GM18867 (cell line): Measurements from ENCODE around the gene CACTIN.
"Not testable (repeated sequence)": the region's sequence is repeated elsewhere in the genome, so short reads cannot be mapped to it uniquely, and the experiment has no call there.

Source experiments
- ATAC-seq: cut with Tn5 transposase; IDR thresholded peaks from one replicate; pipeline ENCODE4 v1.9.1; 2021; ENCODE audit warnings: mild to moderate bottlenecking, moderate library complexity; ENCODE audit not compliant: unreplicated experiment

Gene CACTIN

DNA sequence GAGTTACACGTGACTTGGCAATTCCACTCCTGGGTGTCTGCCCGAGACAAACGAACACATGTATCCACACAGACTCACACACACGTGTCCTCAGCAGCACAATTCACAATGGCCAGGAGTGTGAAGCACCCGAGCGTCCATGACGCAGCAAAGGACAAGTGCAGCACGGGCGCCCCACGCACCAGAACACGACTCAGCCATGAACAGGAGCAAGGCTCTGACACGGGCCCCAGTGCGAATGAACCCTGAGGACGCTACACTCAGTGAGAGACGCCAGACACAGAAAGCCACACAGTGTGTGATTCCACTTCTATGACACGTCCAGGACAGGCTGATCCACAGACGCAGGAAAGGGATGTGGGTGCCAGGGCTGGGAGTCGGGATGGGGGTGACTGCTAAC is 37.2 kb upstream of the CACTIN start:
- no peak for ATAC-seq

DNA sequence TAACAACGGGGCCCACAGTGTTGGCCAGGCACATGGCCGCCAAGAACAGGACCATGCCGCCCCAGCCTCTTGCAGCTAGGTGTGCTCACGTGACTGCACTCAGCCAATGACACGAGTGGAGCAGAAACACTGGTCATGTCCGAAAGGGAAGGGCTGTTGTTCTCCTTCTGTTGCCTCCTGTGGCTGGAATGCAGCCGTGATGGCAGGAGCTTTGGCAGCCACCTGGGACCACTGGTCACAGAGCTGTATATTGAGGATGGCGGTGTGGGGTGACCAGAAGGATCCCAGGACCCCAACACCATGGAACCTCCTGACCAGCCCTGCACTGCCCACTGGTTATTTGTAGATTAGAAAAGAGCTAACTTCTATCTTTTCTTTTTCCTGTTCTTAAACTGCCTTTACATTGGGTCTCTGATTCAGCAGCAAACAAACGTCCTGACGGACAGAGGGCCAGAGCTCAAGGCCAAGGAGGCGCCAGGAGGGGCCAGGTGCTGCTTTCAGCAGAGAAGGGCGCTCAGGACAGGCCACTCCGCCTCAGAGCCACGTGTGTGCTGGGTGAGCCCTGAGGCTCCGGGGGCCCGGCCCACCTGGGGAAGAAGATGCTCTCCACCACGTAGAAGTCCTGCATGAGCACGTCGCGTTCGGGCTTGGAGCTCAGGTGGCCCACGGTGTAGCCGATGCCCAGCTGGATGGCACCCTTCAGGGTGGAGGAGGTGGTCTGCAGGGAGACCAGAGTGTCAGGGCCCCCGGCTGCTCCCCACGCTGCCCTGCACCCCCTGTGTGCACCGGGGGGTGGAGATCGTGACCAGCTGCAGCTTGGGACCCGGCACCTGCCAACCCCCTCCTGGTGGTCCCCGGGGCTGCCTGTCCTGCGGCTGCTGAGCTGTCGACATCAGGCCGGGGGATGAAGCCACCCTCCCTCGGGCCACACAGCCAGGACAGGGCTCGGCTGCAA is 35.0 kb upstream of the CACTIN start:
- ATAC-seq: no peak

DNA sequence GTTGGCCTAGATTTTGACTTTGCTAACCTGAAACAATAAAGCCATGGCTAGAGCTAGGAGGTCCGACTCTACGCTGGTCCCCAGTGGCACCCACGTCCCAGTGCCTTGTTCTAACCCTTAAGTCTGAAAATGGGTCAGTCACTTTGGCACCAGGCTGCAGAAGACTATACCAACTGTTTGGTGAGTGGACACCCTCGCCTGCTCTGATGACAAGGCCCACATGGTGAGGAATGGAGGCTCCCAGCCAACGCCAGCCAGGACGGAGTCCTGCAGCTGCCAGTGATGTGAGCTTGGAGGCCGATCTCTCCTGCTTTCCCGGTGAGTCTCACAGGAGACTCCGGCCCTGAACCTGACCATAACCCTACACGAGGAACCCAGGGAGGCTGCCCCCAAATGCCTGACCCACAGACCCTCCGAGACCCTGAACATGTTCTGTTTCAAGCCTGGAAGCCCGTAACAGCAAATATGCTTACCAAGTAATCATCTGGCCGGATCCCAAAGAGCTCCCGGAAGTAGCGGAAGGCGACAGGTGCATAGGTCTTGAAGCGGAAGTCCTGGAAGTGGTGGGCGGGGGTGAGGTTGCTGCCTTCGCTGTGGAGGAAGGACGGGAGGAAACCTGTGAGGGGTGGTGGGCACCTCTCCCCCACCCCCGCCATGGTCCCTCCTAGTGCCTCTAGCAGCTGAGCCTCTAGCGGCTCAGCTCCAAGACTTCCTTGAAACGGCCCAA is 34.1 kb upstream of the CACTIN start:
- no peak for ATAC-seq

DNA sequence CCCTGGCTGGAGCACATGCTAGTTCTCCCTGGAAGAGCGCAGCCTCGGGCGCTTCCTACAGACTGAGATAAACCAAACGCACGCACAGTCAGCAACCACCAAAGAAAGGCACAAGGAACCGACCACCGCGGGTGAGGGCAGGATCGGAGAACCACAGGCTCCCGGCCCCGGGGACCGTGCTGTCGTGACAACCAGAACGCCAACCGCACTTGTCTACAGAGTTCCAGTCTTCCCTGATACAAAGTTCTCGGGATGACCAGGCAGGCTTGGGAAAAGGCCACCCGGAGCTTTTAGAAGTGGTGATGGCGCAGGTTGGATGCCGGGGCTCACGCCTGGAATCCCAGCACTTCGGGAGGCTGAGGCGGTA is 33.1 kb upstream of the CACTIN start:
- ATAC-seq: no peak

DNA sequence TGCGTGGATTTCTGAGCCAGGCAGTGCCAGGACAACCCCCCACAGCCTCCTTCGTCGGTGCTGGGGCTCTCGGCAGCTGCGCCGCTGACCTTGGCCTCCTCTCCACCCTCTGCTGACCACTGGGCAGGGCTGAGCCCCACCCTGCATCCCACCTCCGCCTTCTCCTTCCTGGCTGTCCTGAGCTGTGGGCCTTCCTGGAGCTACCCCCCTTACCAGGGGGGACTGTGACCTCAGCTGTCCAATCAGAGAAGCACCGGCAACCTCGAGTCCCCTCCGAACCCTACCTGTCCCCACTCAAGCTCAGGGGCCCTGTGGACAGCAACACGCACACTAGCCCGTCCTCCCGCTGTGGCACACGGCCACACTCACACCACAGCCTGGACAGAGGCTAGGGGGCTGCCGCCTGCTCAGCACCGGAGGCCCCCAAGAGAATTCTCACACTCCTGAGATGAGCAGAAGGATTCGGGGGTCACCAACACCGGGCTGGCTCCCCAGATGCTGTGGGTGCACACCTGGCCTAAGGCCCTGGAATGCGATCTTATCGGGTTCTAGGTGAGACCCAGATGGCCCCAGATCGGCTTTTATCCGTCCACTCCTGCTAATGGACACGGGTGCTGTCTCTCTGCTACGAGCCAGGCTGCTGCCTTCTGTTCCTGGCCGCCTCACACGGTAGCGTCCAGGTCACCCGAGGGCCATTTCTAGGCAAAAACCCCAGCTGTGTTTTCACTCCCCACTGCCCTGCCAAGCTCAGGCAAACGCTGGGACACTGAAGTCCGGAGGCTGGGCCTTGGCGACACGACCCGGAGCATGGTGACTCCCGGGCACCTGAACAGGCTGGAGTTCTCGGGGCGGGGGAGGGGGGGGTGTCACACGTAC is 32.5 kb upstream of the CACTIN start:
- ATAC-seq: no peak

DNA sequence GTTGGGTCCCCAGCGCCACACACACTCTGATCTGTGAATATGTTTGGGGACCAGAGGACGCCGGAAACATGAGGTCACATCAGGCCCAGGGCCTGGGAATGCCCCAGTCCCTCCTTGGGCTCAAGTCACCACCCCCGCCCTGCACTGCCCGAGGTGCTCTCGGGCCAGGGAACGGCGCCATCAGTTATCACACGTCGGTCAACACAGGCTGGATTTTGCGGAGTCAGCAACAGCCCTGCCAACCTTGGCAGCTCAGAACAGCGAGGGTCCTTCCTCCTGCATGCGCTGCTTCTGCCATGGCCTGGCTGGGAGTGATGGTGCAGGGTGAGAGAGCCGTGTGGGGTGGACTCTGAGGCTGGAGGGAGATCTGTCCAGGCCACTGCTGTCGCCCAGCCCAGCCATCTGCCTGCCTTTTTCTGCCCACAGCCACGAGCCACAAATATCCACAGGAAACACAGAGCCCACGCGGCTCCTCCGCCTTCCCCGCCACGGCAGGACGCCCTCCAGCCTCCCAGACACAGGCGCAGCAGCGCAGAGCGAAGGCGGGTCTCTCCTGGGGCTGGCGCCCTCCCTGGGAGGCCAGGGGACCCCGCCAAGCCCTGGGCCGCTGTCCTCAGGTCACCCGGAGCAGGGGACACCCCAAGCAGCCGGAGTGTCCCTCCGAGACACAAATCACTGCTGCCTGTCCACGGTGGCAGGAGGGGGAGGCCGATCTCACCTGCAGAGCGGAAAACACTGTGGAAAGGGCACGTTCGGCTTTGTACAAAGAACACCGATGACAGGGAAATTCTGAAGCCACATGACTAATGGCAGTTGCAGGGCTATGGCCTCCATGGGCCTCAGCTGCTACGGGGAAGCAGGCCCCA is 31.6 kb upstream of the CACTIN start:
- ATAC-seq: no peak

DNA sequence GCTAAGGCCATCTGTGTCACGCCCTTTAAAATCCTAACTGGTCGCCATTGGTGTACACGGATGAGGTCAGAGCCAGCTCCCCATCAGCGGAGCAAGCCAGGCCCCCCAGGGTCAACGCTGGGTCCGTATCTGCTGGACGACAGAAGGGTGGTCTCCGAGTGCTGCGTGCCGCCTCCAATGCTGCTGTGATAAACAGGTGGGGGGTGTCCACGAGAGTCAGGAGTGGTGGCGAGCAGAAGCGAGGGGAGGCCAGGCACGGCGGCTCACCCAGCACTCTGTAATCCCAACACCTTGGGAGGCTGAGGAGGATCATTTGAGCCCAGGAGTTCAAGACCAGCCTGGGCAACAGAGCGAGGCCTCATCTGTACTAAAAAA is 30.8 kb upstream of the CACTIN start:
- no peak for ATAC-seq

DNA sequence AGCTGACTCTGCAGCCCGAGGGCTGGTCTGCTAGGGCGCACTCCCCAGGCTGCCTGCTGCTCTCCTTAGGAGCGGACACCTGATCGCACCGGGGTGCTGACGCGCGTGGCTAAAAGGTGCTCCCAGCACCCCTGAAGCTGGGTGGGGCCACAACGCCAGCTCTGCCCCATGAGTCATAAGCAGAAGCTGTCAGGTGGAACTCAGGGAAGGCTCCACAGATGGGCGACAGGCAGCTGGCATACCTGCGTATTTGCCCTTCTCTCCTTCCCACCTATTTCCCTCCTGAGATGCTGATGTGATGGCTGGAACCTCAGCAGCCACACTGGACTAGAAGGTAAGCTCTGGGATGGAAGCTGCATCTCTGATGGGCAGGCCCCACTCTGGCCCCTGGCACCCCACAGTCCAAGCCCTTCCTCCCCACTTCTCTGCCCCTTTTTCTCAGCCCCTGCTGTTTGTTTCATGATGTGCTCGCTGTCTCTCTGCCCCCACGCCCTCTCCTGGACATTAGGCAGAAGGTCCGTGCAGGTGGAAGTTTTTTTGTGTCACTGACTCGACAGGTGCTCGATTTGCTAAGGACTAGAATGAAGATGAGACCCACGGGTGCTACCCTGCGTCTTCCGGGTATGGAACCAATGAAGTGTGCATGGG is 30.3 kb upstream of the CACTIN start:
- ATAC-seq: no peak

DNA sequence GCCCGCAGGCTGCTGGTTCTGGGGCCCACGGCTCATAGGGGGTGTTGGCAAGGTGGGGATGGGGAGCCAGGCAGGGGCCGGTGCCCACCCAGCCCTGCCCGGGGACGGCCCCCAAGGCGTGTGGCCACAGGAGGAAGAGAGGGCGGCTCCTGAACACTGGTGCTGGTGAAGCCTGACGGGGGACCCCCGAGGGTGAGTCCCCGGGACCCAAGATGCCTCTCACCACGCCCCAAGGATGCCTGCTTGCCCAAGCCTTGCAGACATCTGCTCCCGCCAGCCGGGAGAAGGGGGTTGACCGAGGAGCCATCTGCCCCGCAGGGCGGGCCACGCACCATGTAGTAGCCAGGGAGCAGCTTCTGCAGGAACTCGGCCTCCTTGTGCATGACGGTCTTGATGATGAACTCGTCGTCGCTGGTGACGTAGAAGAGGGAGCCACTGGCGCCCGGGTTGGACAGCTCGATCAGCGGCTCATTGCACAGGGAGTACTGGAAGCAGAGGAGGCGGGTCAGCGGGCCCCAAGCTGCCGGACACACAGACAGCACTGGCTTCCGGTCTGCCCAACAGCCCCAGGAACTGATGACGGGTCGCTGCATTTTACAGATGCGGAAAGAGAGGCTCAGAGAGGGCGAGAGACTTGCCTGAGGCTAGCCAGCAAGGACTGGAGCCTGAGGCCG is 29.6 kb upstream of the CACTIN start:
- no peak for ATAC-seq

DNA sequence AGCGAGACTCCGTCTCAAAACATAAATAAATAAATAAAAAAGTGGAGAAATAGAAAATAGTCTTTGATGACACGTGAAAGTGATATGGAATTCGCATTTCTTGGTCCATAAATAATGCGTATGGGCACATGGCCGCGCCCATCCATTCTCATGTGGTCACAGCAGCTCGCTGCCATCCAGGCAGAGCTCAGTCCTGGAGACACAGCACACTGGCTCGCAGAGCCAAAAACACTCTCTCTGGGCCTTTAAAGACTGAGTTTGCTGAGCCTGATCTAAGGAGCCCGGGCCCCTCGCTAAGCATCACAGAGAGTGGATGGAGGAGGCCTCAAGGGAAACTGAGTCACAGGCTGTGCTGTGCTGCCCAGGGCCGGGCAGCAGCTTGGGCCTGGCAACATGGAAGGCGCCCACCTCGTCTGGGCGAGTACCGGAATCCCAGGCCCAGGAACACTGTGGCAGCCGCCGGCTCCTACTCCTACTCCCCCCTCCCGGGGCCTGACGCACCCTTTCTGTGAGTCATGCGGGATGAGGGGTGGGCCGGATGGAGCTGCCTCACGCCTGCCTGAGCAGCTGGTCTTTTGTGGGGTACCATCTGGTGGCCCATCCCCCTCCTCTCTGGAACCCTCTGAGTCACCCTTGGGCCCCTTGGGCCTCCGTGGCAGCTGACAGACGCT is 28.9 kb upstream of the CACTIN start:
- no peak for ATAC-seq

DNA sequence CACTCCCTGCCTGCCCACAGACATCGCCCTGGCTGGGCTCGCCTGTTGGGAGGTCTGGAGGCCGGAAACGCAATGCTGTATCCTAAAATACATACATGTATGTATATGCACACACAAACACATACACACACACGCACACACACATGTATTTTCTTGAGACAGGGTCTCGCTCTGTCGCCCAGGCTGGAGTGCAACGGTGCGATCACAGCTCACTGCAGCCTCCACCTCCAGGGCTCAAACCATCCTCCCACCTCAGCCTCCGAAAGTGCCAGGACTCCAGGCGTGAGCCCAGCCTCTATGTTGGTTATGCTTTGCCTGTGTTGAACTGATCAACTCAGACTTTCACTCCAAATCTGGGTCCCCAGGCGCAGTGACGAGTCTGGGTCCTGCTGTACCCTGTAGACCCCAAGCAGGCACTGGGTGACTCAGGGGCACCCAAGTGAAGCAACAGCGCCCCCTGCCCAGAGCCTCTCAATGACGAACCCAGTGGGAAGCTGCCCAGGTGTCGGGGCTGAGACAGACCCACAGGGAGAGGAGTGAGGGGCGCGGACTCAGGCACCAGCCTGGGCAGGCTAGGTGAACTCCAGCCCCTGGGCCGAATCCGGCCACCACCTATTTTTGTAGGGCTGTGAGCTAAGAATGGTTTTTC is 27.4 kb upstream of the CACTIN start:
- ATAC-seq: no peak

DNA sequence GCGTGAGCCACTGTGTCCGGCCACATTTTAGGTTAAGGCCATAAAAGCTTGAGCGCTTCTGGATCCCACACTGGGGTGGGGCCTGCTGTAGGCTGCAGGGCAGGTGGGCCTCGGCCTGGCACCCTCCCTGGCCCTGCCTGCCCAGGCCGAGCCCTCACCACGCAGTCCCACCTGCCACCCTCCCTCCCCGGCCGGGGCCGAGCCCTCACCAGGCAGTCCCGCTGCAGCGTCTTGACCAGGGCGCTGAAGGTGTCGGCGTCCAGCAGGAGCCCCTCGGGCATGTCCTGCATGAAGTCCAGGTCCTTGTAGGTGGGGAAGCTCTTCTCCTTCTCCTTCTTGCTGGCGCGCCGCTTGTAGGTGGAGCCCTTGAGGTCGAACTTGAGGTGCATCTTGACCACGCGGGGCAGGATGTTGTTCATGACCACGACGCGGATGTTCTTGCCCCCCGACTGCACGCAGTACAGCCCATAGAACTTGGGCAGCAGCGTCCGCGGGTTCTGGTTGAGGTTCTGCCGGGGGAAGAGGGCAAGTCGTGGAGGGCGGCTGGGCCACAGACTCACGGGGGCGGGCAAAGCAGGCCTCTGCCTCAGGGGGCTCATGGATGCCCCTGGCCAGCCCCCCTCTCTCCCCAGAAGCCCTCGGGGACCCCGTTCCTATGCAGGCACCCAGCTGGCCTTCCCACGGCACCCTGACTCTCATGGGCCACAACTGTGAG is 26.6 kb upstream of the CACTIN start:
- no peak for ATAC-seq

DNA sequence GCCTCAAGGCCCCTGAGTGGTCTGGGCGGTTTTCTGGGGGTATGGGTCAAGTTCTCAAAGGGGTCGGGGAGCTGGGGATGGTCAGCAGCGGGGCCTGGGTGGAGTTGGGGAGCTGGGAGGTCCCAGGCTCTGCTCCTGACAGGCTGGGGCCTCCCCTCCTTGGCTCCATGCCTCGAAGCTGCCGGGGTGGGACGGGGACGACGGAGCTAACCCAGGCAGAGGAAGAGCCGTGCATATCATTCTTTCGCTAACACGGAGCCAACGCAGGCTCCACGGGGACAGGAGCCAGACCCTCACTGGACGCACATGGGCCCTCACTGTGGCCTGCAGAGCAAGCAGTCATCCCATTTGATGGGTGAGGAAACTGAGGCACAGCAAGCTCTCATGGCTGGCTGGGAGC is 25.8 kb upstream of the CACTIN start:
- no peak for ATAC-seq

DNA sequence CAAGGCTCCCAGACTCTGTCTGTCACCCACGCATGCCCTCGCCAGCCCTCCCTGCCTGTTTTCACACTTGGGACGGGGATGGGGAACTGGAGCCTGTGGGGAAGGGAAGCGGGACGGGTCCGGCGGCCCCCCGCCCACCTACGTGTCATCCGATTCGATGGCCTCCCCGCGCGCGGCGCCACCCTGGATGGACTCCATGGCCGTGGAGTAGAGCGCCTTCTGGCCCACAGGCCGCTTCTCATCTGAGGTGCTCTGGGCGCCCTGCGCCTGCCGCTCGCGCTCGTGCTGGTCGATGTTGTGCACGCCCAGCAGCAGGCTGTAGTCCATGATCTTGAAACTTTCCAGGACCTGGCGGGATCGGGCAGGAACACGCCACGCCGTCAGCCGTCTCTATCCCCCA is 25.1 kb upstream of the CACTIN start:
- ATAC-seq: no peak

DNA sequence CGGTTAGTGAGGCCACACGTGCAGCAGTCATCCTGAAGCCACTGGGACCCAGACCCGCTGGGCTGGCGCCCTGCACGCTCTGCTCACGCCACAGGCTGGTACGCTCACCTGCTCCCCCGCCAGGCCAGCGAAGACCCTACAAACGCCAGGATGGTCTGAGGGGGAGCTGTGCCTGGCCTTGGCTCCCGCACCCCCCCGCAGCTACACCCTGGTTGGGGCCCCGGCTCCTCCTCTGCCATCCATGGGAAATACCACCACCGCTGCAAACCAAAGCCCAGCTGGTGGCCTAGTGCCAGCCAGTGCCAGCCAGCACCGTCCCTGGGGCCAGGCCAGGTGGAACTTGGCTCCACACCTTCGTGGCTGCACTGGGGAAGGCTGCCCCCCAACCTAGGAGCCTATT is 23.3 kb upstream of the CACTIN start:
- no peak for ATAC-seq

DNA sequence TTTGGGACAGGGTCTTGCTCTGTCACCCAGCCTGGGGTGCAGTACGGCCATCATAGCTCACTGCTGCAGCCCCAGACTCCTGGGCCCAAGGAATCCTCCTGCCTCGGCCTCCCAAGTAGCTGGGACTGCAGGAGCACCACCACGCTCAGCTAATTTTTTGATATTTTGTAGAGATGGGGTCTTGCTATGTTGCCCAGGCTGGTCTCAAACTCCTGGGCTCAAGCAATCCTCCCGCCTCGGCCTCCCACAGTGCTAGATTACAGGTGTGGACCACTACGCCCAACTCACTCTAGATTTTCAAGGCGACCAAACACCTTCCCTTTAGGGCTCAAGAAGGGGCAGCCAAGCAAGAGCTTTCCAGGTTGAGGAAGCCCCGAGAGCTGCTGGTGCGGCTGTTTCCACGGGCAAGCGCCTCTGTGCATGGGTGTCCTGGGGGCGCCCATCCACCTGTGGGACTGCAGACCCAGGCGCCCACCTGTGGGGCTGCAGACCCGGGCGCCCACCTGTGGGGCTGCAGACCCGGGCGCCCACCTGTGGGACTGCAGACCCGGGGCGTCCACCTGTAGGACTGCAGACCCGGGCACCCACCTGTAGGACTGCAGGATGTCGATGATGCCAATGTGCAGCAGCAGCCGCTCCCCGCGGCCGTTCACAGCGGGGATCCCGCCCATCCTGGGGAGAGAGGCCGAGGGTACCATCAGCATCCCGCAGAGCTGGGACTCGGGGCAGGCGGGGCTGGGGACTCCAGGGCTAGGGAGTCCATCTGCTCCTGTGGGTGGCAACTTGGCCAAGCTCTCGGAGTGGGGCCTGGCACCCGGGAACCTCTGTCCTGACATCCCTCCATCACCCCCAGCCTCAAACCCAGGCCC is 21.7 kb upstream of the CACTIN start:
- ATAC-seq: no peak

DNA sequence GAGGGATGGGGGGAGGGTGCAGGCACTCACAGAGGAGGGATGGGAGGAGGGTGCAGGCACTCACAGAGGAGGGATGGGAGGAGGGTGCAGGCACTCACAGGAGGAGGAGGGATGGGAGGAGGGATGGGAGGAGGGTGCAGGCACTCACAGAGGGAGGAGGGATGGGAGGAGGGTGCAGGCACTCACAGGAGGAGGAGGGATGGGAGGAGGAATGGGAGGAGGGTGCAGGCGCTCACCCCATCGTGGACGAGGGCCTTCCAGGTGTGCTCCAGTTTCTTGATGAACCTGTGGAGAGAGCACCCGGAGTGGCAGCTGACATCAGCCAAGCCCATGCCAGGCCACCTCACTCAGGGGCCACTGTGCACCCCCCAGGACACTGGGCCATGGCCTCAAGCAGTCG is 20.5 kb upstream of the CACTIN start:
- ATAC-seq: not testable (repeated sequence)
